Heart left ventricle (tissue), 16 donors: ENCODE results near the gene BEAN1. TPM values are rescaled to one million over a fixed set of nuclear protein-coding genes. Genes with fewer than 3 reads are reported as not detected.

ENCODE experiments used
- ATAC-seq, 4 donors: fragments of 200-7000 bp; cut with Tn5 transposase; one replicate each; pipeline ENCODE4 v1.9.1; 2020 to 2022; ENCODE audit warnings: moderate library complexity in 4 of 4, mild to moderate bottlenecking in 3 of 4, moderate number of reproducible peaks in 1 of 4
- DNase-seq, 5 donors: peaks; one replicate each; pipeline ENCODE4 v3.0.0-alpha.2; 2020
- H3K27ac ChIP-seq, 12 donors: fragments of 200-600 bp; sonication (generic) in 4 of 12; one replicate each; pipeline versions ENCODE4 v1.5.0 to v1.8.0; 2016 to 2022; ENCODE audit warnings: mild to moderate bottlenecking in 2 of 12
- H3K27me3 ChIP-seq, 9 donors: fragments of 200-600 bp; sonication (generic) in 2 of 9; one replicate each; pipeline versions ENCODE4 v1.5.1 to v1.8.0; 2016 to 2022; ENCODE audit warnings: mild to moderate bottlenecking in 3 of 9
- H3K36me3 ChIP-seq, 9 donors: fragments of 200-600 bp; sonication (generic) in 2 of 9; one replicate each; pipeline versions ENCODE4 v1.5.0 to v1.8.0; 2018 to 2022; ENCODE audit warnings: mild to moderate bottlenecking in 2 of 9
- H3K4me1 ChIP-seq, 12 donors: fragments of 200-600 bp; sonication (generic) in 4 of 12; one replicate each; pipeline versions ENCODE4 v1.5.0 to v1.8.0; 2016 to 2022; ENCODE audit warnings: mild to moderate bottlenecking in 3 of 12
- H3K4me3 ChIP-seq, 12 donors: fragments of 200-600 bp; sonication (generic) in 4 of 12; one replicate each; pipeline versions ENCODE4 v1.5.0 to v1.8.0; 2017 to 2022; ENCODE audit warnings: mild to moderate bottlenecking in 9 of 12, moderate library complexity in 4 of 12
- H3K9me3 ChIP-seq, 12 donors: fragments of 200-600 bp; sonication (generic) in 4 of 12; one replicate each; pipeline versions ENCODE4 v1.5.0 to v1.8.0; 2016 to 2022; ENCODE audit warnings: mild to moderate bottlenecking in 1 of 12
- CTCF ChIP-seq, 12 donors: fragments of 200-600 bp; sonication (generic) in 4 of 12; IDR thresholded peaks; one replicate each; pipeline versions ENCODE4 v1.5.0 to v1.8.0; 2018 to 2022; ENCODE audit warnings: antibody characterized with exemption in 12 of 12, mild to moderate bottlenecking in 5 of 12
- POLR2A ChIP-seq, 2 donors: fragments of 450-650 bp; IDR thresholded peaks; one replicate each; pipeline ENCODE4 v1.6.1; 2017; ENCODE audit warnings: antibody characterized with exemption in 2 of 2, mild to moderate bottlenecking in 2 of 2, moderate library complexity in 2 of 2
- whole genome bisulfite sequencing, 4 donors: extraction: QIAGEN DNeasy Blood & Tissue Kit in 2 of 4; methylation state at CpG; one replicate each; pipeline versions ENCODE4 v1.1.5 to v1.1.7; 2013 to 2018; 5-methylcytosine and 5-hydroxymethylcytosine counted together
- intact Hi-C, 10 donors: fragments of 100-400 bp; cut with DNase I; formaldehyde crosslinking; loops; one replicate each; pipeline versions ENCODE4 v1.11.1 to v1.14.2; 2022
- polyA plus RNA-seq, 2 donors: library from polyadenylated mRNA; stranded (reverse); fragments of 200-250 nt; gene quantifications; one replicate each; pipeline ENCODE4 v1.2.3, GENCODE V29; 2013
- total RNA-seq, 9 donors: library from RNA; depleted of rRNA in 2 of 9; stranded (reverse); fragments of >200 nt in 2 of 9; fragmentation: NEBNext Ultra II Directional in 3 of 9; extraction: Animal tissue kit (Norgen Biotek cat#: 25700) in 3 of 9; gene quantifications; one replicate each; pipeline versions ENCODE4 v1.1.0 to v1.2.4, GENCODE V29; 2016 to 2023
- donor health status: ischemic (EF 13 %, LVEDD 7.1; RV severe dilation, severe dysfunction).
- donor health status: healthy with polysubstance abuse.
- donor health status: DM: no; HTN: yes; CAD: no.
- donor health status: DM: no; HTN: no; CAD: no.
- donor health status: ischemic (EF 25% LVEDD 6.9; RV normal size, moderate dysfunction).
- donor health status: ischemic (EF 25% LVEDD 5.7; RV mildly dilated, moderate dysfunction).
- donor health status: healthy.
- donor health status: DM: yes; HTN: yes; CAD: no.
- donor health status: ischemic (EF 35%, LVEDD 5.7; RV mildly dilated, moderate dysfunction).
- donor health status: nonischemic (EF 11% LVEDD 7.7; RV severe dilation, severe dysfunction).
- donor health status: DM: yes; HTN: yes; CAD: no.
- donor health status: PGD.
- donor health status: ischemic (EF 29% LVEDD 5.4; RV normal size, mild dysfunction).
- donor health status: nonischemic (EF 23%, LVEDD 6.1; RV moderate dilation, normal function).

Gene BEAN1
- total and polyA plus RNA-seq, 11 donors: 0.30 to 8.8 (median 1.5) TPM

GRCh38 chr16:66454751-66455150 is 27.7 kb downstream of the BEAN1 start:
- ATAC-seq (no peak), DNase-seq (no peak)
- Histone ChIP-seq H3K27me3 (peaks cover 0 to 20% (median 3%) of the 10 kb centered on the region in 9 donors), H3K4me1 (no peaks in the 10 kb centered on the region), H3K27ac (no peak overlapping the region), H3K9me3 (no peaks in the 10 kb centered on the region), H3K4me3 (no peak overlapping the region), H3K36me3 (no peaks in the 10 kb centered on the region)
- no peak for TF ChIP-seq CTCF (IDR thresholded peaks at IDR 0.05)
- WGBS, 4 donors: 75 to 88% (median 82%) methylated on average over 1 of the region's 1 CpG
- intact Hi-C loops: no loop called here

DNA sequence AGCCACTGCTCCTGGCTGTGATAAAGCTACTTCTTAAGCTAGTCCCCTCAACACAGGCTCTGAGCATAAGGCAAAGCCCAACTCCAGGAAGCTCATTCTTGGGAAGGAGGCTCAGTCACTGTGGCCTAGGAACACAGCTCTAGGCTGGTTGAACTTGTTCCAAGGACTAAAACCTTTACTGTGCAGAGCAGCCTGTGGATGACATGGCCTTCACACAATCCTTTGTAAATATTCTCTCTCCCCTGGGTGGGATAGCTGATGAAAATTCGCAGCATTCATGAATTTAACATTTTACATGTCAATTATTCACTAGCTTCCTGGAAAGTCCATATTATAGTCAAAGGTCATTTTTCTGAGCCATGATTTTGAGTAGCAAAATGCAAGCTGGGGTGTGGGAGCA is 28.9 kb downstream of the BEAN1 start:
- Histone ChIP-seq H3K36me3 (no peaks in the 10 kb centered on the region), H3K27me3 (peaks cover 0 to 29% (median 3%) of the 10 kb centered on the region in 9 donors), H3K4me1 (no peaks in the 10 kb centered on the region), H3K4me3 (no peak overlapping the region), H3K27ac (no peak overlapping the region), H3K9me3 (no peaks in the 10 kb centered on the region)
- intact Hi-C loops: no loop called here
- 92 to 100% (median 97%) methylated on average over 1 of the region's 1 CpG for WGBS, 4 donors
- DNase-seq (no peak), ATAC-seq (no peak)
- TF ChIP-seq POLR2A (IDR thresholded peaks at IDR 0.05) (no peak), CTCF (IDR thresholded peaks at IDR 0.05) (no peak)

- H3K4me1 ChIP-seq: no peaks in the 10 kb centered on the region
- TF ChIP-seq CTCF (IDR thresholded peaks at IDR 0.05) (no peak), POLR2A (IDR thresholded peaks at IDR 0.05) (no peak)
- WGBS, 4 donors: 53 to 64% (median 61%) methylated on average over 3 to 4 of the region's 4 CpGs
- H3K9me3 ChIP-seq: no peaks in the 10 kb centered on the region
- H3K27ac ChIP-seq: no peak overlapping the region
- no peaks in the 10 kb centered on the region for H3K36me3 ChIP-seq
- no peak overlapping the region for H3K4me3 ChIP-seq
- no peak for DNase-seq
- no peak for ATAC-seq
- intact Hi-C loops: no loop called here
- H3K27me3 ChIP-seq: peaks cover 0 to 29% (median 3%) of the 10 kb centered on the region in 9 donors
These were observed 30.8 kb downstream of the BEAN1 start for GRCh38 chr16:66457888-66458287.

GRCh38 chr16:66458292-66458691 is 31.2 kb downstream of the BEAN1 start:
- DNase-seq (no peak), ATAC-seq (no peak)
- Histone ChIP-seq H3K36me3 (no peaks in the 10 kb centered on the region), H3K4me3 (no peak overlapping the region), H3K9me3 (peaks cover 0 to 2% (median 0%) of the 10 kb centered on the region in 12 donors), H3K4me1 (no peaks in the 10 kb centered on the region), H3K27me3 (peaks cover 0 to 29% (median 3%) of the 10 kb centered on the region in 9 donors), H3K27ac (no peak overlapping the region)
- WGBS, 4 donors: 93 to 98% (median 95%) methylated on average over 5 of the region's 5 CpGs
- TF ChIP-seq POLR2A (IDR thresholded peaks at IDR 0.05): no peak
- no peak for TF ChIP-seq CTCF (IDR thresholded peaks at IDR 0.05)
- intact Hi-C loops: no loop called here
